Mesodermal cell (in vitro differentiated cells): ENCODE results near the gene CNR2.

Source experiments
- H3K27ac ChIP-seq: 2 replicates; pipeline ENCODE4 v1.7.0; 2013; ENCODE audit warnings: mild to moderate bottlenecking, low read depth, low read length, moderate library complexity; ENCODE audit not compliant: severe bottlenecking
- H3K36me3 ChIP-seq: 2 replicates; pipeline ENCODE4 v1.7.1; 2013; ENCODE audit warnings: mild to moderate bottlenecking, low read length, moderate library complexity; ENCODE audit not compliant: control insufficient read depth, insufficient read depth
- H3K4me1 ChIP-seq: one replicate; pipeline ENCODE4 v1.7.1; 2013; ENCODE audit warnings: mild to moderate bottlenecking, low read length; ENCODE audit not compliant: insufficient read depth, control insufficient read depth, poor library complexity, severe bottlenecking
- H3K4me3 ChIP-seq: 2 replicates; pipeline ENCODE4 v1.7.0; 2013; ENCODE audit warnings: low read length, control low read depth, mild to moderate bottlenecking; ENCODE audit not compliant: insufficient read depth, poor library complexity, severe bottlenecking; ENCODE audit errors: extremely low read depth
- H3K9me3 ChIP-seq: 2 replicates; pipeline ENCODE4 v1.7.1; 2013; ENCODE audit warnings: mild to moderate bottlenecking, low read length, moderate library complexity; ENCODE audit not compliant: control insufficient read depth
- WGBS, 2 experiments: methylation state at CpG; one replicate each; pipeline ENCODE4 v1.1.5; 2013; ENCODE audit warnings: missing lambda C conversion rate in 2 of 2; ENCODE audit not compliant: insufficient coverage in 2 of 2; 5-methylcytosine and 5-hydroxymethylcytosine counted together

CNR2 gene

GRCh38 chr1:23879809-23880208, 33.4 kb downstream of the CNR2 start:
- no peak overlapping the region for H3K4me3 ChIP-seq
- no CpG with 5 or more reads among the region's 1 CpG for WGBS, 2 experiments
- no peak overlapping the region for H3K27ac ChIP-seq
- H3K4me1 ChIP-seq: no peaks in the 10 kb centered on the region
- H3K9me3 ChIP-seq: peaks cover 19% of the 10 kb centered on the region
- no peaks in the 10 kb centered on the region for H3K36me3 ChIP-seq

- Histone ChIP-seq H3K27ac (no peak overlapping the region), H3K9me3 (peaks cover 19% of the 10 kb centered on the region), H3K4me3 (no peak overlapping the region), H3K36me3 (no peaks in the 10 kb centered on the region), H3K4me1 (no peaks in the 10 kb centered on the region)
- no CpG with 5 or more reads among the region's 1 CpG for WGBS, 2 experiments
Measured at GRCh38 chr1:23878668-23879067, 34.5 kb downstream of the CNR2 start.

- Histone ChIP-seq H3K4me3 (no peak overlapping the region), H3K27ac (no peak overlapping the region), H3K9me3 (peaks cover 19% of the 10 kb centered on the region), H3K4me1 (no peaks in the 10 kb centered on the region), H3K36me3 (no peaks in the 10 kb centered on the region)
- WGBS, 2 experiments: 77 to 85% methylated on average over 3 of the region's 3 CpGs
Measured at GRCh38 chr1:23875382-23875781, 37.8 kb downstream of the CNR2 start.

GRCh38 chr1:23872421-23872820, 40.7 kb downstream of the CNR2 start:
- WGBS, 2 experiments: 95 to 96% methylated on average over 2 to 3 of the region's 3 CpGs
- Histone ChIP-seq H3K36me3 (no peaks in the 10 kb centered on the region), H3K4me3 (no peak overlapping the region)

GRCh38 chr1:23869051-23869450, 44.1 kb downstream of the CNR2 start:
- WGBS, 2 experiments: 86 to 90% methylated on average over 9 to 10 of the region's 10 CpGs
- Histone ChIP-seq H3K4me1 (no peaks in the 10 kb centered on the region), H3K4me3 (no peak overlapping the region), H3K36me3 (no peaks in the 10 kb centered on the region), H3K9me3 (no peaks in the 10 kb centered on the region), H3K27ac (no peak overlapping the region)

More at GRCh38 chr1:23872421-23872820, 40.7 kb downstream of the CNR2 start:
- no peaks in the 10 kb centered on the region for H3K4me1 ChIP-seq
- no peak overlapping the region for H3K27ac ChIP-seq
- H3K9me3 ChIP-seq: no peaks in the 10 kb centered on the region

- Histone ChIP-seq H3K27ac (no peak overlapping the region), H3K36me3 (no peaks in the 10 kb centered on the region), H3K4me3 (peak overlapping the region; percentile 59), H3K9me3 (no peaks in the 10 kb centered on the region), H3K4me1 (no peaks in the 10 kb centered on the region)
- WGBS, 2 experiments: 64 to 65% methylated on average over 16 to 20 of the region's 20 CpGs
Measured at GRCh38 chr1:23868557-23869016, 44.6 kb downstream of the CNR2 start.

GRCh38 chr1:23867895-23868556, 45.1 kb downstream of the CNR2 start, which contains the start of gene FUCA1:
Gene FUCA1 (minus strand): TSS chr1:23868290. CDS start chr1:23868286, 4 bp downstream.
- H3K4me3 ChIP-seq: peak within 1 kb of the TSS; percentile 59
- no peaks in the 10 kb centered on the region for H3K4me1 ChIP-seq
- H3K9me3 ChIP-seq: no peaks in the 10 kb centered on the region
- no peaks in the 10 kb centered on the region for H3K36me3 ChIP-seq
- 0 to 1% methylated on average over 50 to 60 of the region's 71 CpGs for WGBS, 2 experiments
- H3K27ac ChIP-seq: no peak within 1 kb of the TSS

- Histone ChIP-seq H3K4me3 (peak overlapping the region; percentile 59), H3K27ac (no peak overlapping the region), H3K4me1 (no peaks in the 10 kb centered on the region), H3K9me3 (no peaks in the 10 kb centered on the region), H3K36me3 (no peaks in the 10 kb centered on the region)
- 3 to 9% methylated on average over 12 to 15 of the region's 17 CpGs for WGBS, 2 experiments
Measured at GRCh38 chr1:23867542-23867894, 45.6 kb downstream of the CNR2 start.

- no peak overlapping the region for H3K27ac ChIP-seq
- no peaks in the 10 kb centered on the region for H3K36me3 ChIP-seq
- H3K4me3 ChIP-seq: no peak overlapping the region
- WGBS, 2 experiments: 95% methylated on average over 4 of the region's 4 CpGs
- no peaks in the 10 kb centered on the region for H3K9me3 ChIP-seq
- no peaks in the 10 kb centered on the region for H3K4me1 ChIP-seq
Measured at GRCh38 chr1:23865543-23865930, 47.6 kb downstream of the CNR2 start.

GRCh38 chr1:23864801-23865542, 48.2 kb downstream of the CNR2 start:
- no peak overlapping the region for H3K27ac ChIP-seq
- WGBS, 2 experiments: 87 to 91% methylated on average over 11 of the region's 13 CpGs
- H3K4me3 ChIP-seq: no peak overlapping the region
- H3K36me3 ChIP-seq: no peaks in the 10 kb centered on the region
- H3K4me1 ChIP-seq: no peaks in the 10 kb centered on the region
- no peaks in the 10 kb centered on the region for H3K9me3 ChIP-seq

- Histone ChIP-seq H3K4me1 (no peaks in the 10 kb centered on the region), H3K9me3 (no peaks in the 10 kb centered on the region), H3K4me3 (no peak overlapping the region), H3K36me3 (no peaks in the 10 kb centered on the region), H3K27ac (no peak overlapping the region)
- 60% methylated on average over 1 of the region's 3 CpGs; no CpG with 5 or more reads in 1 of the 2 experiments for WGBS, 2 experiments
Measured at GRCh38 chr1:23862640-23863039, 50.5 kb downstream of the CNR2 start.
